ENCODE data around the gene SRGAP2. TPM values are rescaled to one million over a fixed set of nuclear protein-coding genes. Genes with fewer than 3 reads are reported as not detected.
"Not testable (repeated sequence)": the region's sequence is repeated elsewhere in the genome, so short reads cannot be mapped to it uniquely, and the experiment has no call there.

The SRGAP2 gene
- total RNA-seq = 10 to 100 TPM; 10.4 to 24.1 (median 15.5) TPM
- polyA plus RNA-seq = 10 to 100 TPM in 1 of 2 donors, 1 to 10 TPM in 1; 7.6 to 13.2 TPM
- long read RNA-seq, donor 1, partial matches to known transcripts = 0 of 1 reads
- long read RNA-seq, donor 1, other reads (novel, unspliced or antisense) = 1 of 1 reads
- long read RNA-seq, donor 2, partial matches to known transcripts = 1 of 4 reads
- long read RNA-seq, donor 2, other reads (novel, unspliced or antisense) = 3 of 4 reads
- long read RNA-seq, donor 3, partial matches to known transcripts = 2 of 6 reads
- long read RNA-seq, donor 3, other reads (novel, unspliced or antisense) = 3 of 6 reads

DNA sequence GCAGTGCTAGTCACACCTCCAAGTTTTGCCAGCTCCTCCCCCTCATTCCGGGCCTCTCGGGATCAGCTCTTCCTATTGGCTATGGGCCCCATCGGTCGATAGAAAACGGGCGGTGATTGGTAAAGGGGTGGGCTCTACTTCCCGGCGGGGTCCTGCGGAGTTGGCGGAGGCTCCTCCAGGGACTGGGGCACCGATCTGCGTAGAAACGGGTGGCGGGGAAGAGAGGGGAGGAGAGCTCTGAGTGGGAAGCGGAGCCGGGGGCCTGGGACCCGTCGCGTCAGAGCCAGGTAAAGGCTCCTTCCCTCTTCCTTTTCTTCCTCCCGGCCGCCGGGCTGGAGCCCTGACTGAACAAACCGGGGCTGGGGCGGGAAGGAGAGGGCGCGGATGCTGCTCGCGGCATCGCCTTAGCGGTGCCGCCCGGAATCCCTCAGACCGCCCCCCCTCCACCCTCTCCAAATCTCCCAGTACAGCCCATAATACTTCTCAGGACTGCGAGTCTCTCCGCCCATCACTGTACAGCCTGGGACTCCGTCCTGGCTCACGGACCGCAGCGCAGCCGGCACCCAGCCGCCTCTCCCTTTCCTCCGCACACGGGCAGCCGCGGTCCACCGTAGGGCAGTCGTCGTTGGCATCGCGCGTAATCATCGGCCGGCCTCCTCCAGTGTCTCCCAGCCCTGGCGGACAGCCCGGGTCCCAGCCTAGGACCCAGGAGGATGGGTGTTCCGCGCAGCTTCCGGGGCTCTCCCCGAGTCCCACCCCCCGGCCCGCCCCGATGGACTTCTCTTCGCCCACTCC, at the start of gene SRGAP2:
SRGAP2 (plus strand) TSS at position 178 of the 795 bp plus-strand sequence. CDS start 2,430 bp downstream, outside the sequence.
- H3K36me3 ChIP-seq; H3K4me1 ChIP-seq; H3K9me3 ChIP-seq; H3K27me3 ChIP-seq; intact Hi-C loops (cut with DNase I): not testable (repeated sequence)
- ATAC-seq (peak; percentile 35 to 91 (median 54)), DNase-seq (peak; percentile 62 to 64)
- peak within 1 kb of the TSS in 9 of 10 donors; percentile 52 to 74 (median 66) for H3K4me3 ChIP-seq
- peak within 1 kb of the TSS; percentile 83 to 91 (median 86) for H3K27ac ChIP-seq
- WGBS, 2 donors = 1 to 3% methylated on average over 5 to 20 of the region's 63 CpGs

DNA sequence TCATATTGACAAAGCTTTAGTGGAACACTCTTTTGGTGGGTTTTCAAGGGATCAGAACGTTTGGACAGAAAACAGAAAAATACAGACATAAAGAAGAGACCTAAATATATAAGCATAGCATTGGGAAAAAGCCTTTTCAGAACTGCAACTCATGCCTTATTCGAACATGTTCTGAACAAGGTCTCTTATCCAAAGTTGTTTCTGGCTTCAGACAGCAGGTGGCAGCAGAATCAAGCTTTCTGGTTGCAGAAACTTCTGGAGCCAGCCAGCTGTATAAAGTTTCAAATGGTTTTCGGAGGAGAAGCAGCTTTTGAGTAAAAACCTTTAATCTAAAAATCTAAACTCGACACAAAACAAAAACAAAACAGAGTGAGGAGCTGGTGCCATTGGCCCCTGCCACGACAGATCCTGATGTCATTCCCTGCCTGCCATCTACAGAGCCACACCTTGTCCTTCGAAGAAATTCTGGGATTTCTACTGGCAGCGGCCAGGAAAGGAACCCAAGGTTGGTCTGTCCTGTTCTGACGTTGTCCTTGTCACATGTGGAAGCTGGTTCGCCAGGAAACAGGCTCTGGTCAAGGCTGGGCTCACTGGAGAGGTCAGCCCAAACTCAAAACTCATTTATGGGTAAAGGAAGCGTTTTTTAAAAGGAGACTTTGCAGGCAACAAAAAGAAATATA, 35.9 kb upstream of the SRGAP2 start:
- H3K9me3 ChIP-seq; H3K4me3 ChIP-seq; intact Hi-C loops (cut with DNase I); H3K27ac ChIP-seq; H3K4me1 ChIP-seq; DNase-seq; H3K27me3 ChIP-seq; H3K36me3 ChIP-seq: not testable (repeated sequence)
- TF ChIP-seq, protein P1, sequence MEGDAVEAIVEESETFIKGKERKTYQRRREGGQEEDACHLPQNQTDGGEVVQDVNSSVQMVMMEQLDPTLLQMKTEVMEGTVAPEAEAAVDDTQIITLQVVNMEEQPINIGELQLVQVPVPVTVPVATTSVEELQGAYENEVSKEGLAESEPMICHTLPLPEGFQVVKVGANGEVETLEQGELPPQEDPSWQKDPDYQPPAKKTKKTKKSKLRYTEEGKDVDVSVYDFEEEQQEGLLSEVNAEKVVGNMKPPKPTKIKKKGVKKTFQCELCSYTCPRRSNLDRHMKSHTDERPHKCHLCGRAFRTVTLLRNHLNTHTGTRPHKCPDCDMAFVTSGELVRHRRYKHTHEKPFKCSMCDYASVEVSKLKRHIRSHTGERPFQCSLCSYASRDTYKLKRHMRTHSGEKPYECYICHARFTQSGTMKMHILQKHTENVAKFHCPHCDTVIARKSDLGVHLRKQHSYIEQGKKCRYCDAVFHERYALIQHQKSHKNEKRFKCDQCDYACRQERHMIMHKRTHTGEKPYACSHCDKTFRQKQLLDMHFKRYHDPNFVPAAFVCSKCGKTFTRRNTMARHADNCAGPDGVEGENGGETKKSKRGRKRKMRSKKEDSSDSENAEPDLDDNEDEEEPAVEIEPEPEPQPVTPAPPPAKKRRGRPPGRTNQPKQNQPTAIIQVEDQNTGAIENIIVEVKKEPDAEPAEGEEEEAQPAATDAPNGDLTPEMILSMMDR (IDR thresholded peaks at IDR 0.05) = peak in 7 of 9 donors; percentile 29 to 44 (median 37)
- WGBS, 2 donors = 23 to 26% methylated on average over 4 of the region's 10 CpGs
- ATAC-seq = peak in 7 of 8 donors; percentile 69 to 88 (median 83)

DNA sequence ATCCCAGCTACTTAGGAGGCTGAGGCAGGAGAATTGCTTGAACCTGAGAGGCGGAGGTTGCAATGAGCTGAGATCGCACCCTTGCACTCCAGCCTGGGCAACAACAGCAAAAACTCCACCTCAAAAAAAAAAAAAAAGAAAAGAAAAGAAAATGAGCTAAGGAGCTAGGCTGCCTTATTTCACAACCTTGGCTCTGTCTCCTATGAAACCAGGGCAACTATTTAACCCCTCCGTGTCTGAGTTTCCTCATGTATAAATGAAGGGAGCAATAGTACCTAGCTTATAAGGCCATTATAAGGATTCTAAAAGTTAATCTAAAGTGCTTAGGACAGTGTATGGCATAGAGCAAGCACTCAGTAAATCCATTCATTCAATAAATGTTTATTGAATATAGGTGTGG, 33.5 kb upstream of the SRGAP2 start:
- H3K9me3 ChIP-seq; intact Hi-C loops (cut with DNase I); H3K4me1 ChIP-seq; H3K4me3 ChIP-seq; H3K36me3 ChIP-seq; DNase-seq; H3K27me3 ChIP-seq; H3K27ac ChIP-seq: not testable (repeated sequence)
- 53 to 66% methylated on average over 1 of the region's 3 CpGs for WGBS, 2 donors
- ATAC-seq = peak in 1 of 8 donors; percentile 42

DNA sequence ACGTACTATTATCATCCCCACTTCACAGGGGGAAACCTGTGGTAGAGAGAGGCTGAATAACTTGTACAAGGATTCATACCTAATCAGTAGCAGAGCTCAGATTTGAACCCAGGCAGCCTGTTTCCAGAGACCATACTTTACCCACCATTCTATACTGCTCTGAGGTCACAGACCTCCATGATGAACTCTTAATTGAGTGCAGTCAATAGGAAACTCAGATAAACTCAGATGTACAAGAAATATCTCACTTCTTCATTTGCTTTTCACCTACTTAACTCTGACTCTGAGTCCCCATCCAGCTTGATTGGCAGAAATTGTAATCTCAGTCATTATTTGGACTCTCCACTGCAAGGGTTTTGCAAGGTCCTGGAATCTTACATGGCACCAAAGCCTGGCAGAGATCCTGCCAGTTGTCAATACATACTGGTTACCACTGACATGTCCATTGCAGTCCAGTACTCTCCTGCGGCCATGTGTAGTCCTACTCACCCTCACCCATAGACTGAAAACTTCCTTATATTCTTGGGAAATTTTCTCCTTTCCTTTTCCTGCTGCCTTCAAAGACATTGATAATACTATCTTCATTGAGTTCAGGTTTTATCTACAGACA, 30.1 kb upstream of the SRGAP2 start:
- H3K4me3 ChIP-seq; H3K4me1 ChIP-seq; H3K36me3 ChIP-seq; H3K9me3 ChIP-seq; DNase-seq; H3K27me3 ChIP-seq; intact Hi-C loops (cut with DNase I); H3K27ac ChIP-seq: not testable (repeated sequence)
- ATAC-seq = peak in 2 of 8 donors; percentile 60 to 88
- WGBS, 2 donors = 87 to 92% methylated on average over 1 of the region's 2 CpGs

DNA sequence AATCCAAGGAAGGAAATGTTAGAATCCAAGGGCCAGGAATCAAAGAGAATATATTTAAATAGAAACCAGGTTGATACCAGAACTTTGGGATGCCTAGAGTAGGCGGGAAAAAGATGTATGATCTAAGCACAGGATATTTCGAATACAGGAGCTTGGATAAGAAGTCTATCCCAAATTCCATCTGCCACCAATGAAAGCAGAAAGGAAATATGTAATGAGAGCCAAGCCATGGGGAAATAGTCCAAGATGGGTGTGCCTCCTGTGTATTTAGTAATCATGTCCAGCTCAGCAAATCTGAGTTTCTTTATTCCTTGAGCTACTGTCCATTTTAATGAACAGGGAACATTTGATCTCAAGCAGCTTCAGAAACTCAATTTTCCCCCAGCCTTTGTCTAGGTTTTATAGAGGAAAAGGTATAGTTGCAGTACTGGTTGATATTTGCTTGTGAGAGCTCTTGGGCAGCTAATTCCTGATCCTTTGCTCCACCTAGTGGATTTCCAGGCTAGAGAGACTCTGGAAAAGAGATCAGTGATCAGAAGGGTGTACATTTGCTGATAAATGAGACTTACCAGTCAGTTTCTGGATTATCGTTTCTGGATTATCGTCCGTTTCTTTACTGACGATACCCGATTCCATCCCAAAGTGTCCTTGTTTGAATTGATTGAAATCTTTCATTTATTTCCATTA, 29.0 kb upstream of the SRGAP2 start:
- H3K27me3 ChIP-seq; H3K4me3 ChIP-seq; H3K27ac ChIP-seq; H3K36me3 ChIP-seq; H3K4me1 ChIP-seq; intact Hi-C loops (cut with DNase I); H3K9me3 ChIP-seq: not testable (repeated sequence)
- WGBS, 2 donors = 48 to 71% methylated on average over 7 of the region's 7 CpGs
- DNase-seq (peak in 1 of 2 donors; percentile 14), ATAC-seq (peak; percentile 59 to 86 (median 72))
- TF ChIP-seq, protein P1 (IDR thresholded peaks at IDR 0.05) = peak in 6 of 9 donors; percentile 32 to 57 (median 48)

Measured in heart right ventricle (tissue), 16 donors.